GM19240 (cell line): ENCODE results near the gene COL23A1.
"Not testable (repeated sequence)": the region's sequence is repeated elsewhere in the genome, so short reads cannot be mapped to it uniquely, and the experiment has no call there.

Experiments
- DNase-seq: peaks from one replicate; pipeline ENCODE4 v3.0.0; 2011; ENCODE audit warnings: low spot score; ENCODE audit not compliant: insufficient read length

Gene COL23A1

DNA sequence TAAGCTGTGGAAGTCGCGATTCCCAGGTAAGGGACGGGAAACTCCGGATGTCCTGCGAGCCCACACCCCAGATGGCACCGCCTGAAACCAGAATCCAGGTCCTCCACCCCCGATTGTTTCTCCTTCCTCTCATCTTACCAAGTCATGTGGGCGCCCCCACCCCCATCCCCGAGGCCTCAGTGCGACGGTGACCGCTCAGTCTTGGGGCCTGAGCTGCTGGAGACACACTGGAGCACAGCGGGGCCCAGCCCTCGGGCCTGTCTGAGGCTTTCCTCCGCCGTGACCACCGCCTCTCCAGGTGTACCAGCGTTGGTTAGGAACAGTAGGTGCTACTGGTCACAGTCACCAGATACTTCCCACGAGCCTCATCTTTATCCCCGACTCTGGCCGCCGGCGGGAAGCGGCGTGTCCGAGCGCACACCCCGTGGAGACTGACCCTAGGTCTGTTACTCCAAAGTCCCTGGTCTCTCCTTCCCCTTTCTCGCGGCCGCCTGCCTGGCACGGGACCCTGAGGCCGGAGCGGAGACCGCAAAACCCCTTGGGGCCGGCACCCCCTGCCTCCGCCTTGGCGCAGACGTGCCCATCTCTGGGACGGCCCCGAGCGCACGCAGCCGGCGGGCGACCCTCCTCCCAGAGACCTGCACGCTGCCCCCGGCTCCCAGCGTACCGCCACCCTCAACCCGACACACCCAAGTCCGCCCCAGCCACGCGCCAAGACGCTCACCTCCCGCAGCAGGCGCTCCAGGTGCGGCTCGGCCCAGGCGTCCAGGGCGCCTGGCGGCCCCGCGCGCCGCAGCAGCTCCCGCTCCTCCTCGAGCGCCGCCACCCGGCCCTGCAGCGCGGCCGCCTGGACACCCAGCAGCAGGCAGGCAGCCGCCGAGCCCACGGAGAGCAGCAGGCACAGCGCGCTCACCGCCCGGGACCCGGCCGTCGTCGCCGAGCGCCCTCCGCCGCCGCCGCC lies 733 bp downstream of the COL23A1 start:
- no peak for DNase-seq

DNA sequence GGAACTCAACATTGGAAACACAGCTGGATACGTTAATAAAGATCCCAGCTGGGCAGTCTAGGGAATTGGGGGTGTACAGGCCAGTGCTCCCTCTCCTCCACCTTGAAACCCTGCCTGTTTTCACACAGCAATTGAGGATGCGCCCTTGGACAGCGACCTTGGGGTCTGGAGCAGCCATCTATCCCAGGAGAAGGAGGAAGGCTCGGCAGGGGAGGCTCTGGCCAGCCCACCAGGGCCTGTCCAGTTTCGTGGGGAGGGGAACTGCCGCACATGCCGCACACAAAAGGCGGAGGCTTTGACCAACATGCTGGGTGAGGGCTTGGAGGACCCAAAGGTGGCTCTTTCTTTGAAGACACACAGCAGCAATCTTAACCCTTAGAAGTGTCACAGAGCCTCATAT lies 1.4 kb downstream of the COL23A1 start:
- no peak for DNase-seq

GRCh38 chr5:178587763-178588611 lies 2.2 kb downstream of the COL23A1 start:
- DNase-seq = no peak

GRCh38 chr5:178586396-178586795 lies 3.8 kb downstream of the COL23A1 start:
- no peak for DNase-seq

DNA sequence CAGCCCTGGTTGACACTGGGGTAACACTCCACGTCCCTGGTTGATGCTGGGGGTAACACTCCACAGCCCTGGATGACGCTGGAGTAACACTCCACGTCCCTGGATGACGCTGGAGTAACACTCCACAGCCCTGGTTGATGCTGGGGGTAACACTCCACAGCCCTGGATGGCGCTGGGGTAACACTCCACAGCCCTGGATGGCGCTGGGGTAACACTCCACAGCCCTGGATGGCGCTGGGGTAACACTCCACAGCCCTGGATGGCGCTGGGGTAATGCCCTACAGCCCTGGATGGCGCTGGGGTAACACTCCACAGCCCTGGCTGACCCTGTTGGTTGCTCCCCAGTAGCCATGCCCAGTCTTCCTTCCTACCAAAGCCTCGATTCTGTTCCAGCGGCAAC lies 4.8 kb downstream of the COL23A1 start:
- DNase-seq = not testable (repeated sequence)

DNA sequence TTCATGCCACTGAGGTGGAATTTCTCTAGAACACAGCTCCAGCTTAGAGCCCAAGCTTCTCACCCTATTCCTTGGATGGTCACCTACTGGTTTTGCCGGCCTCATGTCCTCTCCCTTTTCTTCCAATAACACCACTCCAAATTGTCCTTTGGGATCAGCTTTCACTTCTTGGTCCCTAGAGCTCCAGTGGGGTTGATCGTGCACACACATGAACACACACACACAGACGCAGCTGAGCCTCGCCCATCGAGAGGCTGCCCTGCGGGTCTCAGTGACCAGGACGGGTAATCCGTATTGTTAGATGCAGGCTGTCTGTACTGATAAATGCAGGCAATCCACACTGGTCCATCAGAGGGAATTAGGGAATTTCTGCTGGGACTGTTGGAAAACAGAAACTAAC lies 6.9 kb downstream of the COL23A1 start:
- no peak for DNase-seq

- no peak for DNase-seq
Observed at GRCh38 chr5:178582291-178582690, 7.9 kb downstream of the COL23A1 start.

DNA sequence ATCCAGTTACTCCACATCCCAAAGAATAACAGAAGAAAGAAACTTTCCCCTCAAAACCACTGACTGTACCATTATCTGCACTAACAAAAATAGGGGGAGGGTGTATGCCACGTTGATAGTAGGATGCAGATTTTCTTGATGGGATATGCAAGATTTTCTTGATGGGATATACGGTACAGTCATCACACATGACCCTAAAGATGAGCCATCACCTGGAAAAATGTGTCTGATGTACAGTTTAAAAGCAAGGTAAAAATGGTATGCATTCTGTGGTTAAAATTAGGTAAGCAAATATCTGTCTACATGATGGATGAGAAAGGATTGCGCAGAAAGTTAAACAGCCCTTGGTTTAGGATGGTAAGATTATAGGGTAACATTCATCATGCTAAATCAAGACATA lies 8.6 kb downstream of the COL23A1 start:
- DNase-seq = no peak

DNA sequence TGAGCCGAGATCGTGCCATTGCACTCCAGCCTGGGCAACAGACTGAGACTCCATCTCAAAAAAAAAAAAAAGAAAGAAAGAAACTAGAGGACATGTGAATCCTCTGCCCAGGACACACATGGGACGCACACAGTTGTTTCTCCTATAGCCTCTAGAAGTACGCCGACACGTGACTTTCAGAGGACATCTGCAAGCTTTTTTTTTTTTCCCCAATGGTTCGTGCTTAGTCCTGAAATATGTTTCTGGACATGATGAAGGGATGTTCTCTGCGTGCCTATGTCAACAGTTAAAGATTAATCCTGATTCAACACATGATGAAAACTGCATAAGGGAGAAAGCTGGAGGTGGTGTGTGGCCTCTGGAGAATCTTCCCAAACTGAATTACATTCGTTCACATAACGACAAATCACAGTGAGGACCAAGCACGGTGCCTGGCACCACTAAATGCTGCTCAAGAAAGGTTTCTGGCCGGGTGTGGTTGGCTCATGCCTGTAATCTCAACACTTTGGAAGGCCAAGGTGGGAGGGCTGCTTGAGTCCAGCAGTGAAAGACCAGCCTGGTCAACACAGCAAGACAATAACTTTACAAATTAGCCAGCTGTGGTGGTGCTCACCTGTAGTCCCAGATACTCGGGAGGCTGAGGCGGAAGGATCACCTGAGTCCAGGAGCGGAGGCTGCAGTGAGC lies 9.8 kb downstream of the COL23A1 start:
- no peak for DNase-seq

DNA sequence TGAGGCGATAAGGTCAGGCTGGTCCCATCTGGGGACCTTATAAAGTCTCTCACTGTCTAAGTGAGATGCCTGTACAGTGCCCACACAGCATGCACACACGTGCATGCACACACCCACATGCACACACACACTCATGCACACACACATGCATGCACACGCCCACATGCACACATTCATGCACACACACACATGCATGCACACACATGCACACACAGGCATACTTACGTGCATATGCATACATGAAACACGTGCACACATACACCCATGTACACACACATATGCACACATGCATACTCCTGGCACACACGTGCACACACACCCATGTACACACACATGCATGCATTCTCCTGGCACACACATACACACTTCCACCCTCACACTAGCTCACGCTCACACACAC lies 12.2 kb downstream of the COL23A1 start:
- DNase-seq = no peak

DNA sequence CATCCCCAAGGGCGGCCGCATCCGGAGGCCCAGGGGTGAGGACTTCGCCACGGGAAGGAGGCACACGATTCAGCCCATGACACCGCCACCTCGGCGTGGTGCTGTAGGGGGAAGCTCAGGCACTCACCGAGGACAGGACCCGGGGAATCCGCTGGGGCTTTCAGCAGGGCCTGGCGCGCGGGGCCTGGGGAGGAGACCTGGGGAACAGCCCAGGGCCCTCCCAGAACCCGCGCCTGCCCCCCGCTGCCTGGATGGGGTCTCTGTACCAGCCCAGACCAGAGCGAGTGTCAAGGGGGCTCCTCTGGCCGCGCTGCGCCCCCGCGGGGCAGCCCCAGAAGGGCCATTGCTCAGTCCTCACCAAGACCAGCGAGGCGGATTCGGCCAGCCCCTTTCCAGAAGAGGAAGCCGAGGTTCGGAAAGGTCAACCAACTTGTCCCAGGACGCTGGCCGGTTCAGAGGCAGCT lies 12.8 kb downstream of the COL23A1 start:
- no peak for DNase-seq

GRCh38 chr5:178576591-178577351 lies 13.4 kb downstream of the COL23A1 start:
- no peak for DNase-seq

DNA sequence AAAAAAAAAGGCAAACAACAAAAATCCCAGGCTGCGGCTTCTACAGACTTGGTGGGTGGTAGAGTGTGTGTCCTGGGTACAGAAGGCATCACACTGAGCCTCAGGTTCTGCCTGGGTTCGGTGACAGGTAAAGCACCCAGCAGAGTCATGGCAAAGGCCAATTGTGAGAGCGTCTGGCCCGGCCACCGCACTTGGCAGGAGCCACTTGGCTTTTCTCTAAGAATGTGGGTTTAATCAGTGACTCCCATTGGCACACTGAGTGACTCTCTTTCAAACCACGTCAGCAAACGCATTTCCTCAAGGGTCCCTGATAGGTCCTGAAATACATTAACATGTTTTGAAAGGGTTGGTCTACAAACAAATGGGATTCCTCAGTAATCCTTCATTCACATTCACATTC lies 17.0 kb downstream of the COL23A1 start:
- no peak for DNase-seq

- DNase-seq = no peak
Observed at GRCh38 chr5:178572617-178573016, 17.6 kb downstream of the COL23A1 start.

GRCh38 chr5:178569485-178569884 lies 20.7 kb downstream of the COL23A1 start:
- no peak for DNase-seq

- DNase-seq = no peak
Observed at GRCh38 chr5:178564811-178565550, 25.2 kb downstream of the COL23A1 start.

DNA sequence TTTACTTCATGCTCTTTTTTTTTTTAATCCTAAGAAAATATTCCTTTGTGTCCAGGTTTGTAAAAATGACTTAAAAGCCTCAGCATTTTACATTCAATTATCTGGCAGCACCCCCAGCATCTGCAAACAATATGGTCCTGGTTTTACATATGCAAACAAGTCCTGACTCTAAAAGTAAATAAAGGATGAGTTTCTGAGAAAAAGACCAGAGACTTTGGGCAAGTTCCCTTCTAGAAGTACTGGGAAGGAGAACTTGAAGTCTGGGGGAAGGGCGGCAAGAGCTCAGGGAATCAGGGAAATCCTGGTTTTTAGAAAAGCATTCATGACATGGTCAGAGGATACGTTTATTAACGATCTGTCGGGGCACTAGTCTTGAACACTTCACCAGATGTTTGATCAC lies 25.8 kb downstream of the COL23A1 start:
- DNase-seq = no peak

DNA sequence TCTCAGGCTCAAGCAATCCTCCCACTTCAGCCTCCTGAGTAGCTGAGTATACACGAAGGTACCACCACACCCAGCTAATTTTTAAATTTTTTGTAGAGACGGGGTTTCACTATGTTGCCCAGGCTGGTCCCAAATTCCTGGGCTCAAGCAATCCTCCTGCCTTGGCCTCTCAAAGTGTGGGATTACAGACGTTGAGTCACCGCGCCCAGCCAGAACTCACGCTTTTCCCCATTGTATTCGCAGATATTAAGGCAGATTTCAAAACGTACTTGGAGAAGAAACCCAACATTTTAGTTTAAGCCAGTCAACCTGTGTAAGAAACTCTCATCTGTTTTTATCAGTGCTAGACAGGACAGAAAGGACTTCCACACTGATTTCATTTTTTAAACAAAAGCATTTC lies 26.6 kb downstream of the COL23A1 start:
- no peak for DNase-seq

GRCh38 chr5:178561746-178562264 lies 28.4 kb downstream of the COL23A1 start:
- DNase-seq = no peak

DNA sequence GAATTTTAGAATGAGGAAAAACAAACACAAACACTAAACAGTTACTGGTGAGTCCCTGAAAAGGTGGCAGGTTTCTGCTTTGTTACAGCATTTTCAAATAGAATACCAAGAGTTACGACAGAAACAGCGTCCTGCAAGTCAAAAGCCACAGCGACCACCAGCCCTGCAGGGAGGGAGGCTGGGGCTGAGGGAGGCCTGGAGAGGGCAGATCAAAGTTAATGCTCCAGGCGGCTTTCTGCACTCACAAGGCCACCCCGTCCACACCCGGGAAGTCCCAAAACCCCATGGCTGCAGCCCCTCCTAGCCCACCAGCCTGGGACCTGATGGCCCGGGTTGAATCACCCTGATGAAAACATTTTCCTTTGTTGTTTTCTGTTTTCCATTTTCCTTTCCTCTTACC lies 29.3 kb downstream of the COL23A1 start:
- DNase-seq = no peak
